DND-41 (cell line): Measurements from ENCODE around the gene OR5B21.

Experiments
- ATAC-seq: fragments of 200-7000 bp; cut with Tn5 transposase; 3 replicates; pipeline ENCODE4 v1.9.1; 2021; ENCODE audit warnings: low read depth; ENCODE audit not compliant: insufficient read depth
- DNase-seq: peaks from one replicate; pipeline ENCODE4 v3.0.0-alpha.2; 2020
- H2AFZ ChIP-seq: 2 replicates; pipeline ENCODE4 v1.6.0; 2012; ENCODE audit warnings: low read depth, low read length
- H3K27ac ChIP-seq: 2 replicates; pipeline ENCODE4 v1.5.1; 2012; ENCODE audit warnings: low read length, inconsistent platforms
- H3K27me3 ChIP-seq: fragments of 200-600 bp; sonication (generic); 2 replicates; pipeline ENCODE4 v1.6.0; 2012; ENCODE audit warnings: low read length, mild to moderate bottlenecking, inconsistent platforms; ENCODE audit not compliant: insufficient read depth, poor library complexity
- H3K36me3 ChIP-seq: 2 replicates; pipeline ENCODE4 v1.5.1; 2012; ENCODE audit warnings: low read length, inconsistent platforms; ENCODE audit not compliant: insufficient read depth
- H3K4me1 ChIP-seq: 2 replicates; pipeline ENCODE4 v1.5.1; 2012; ENCODE audit warnings: mild to moderate bottlenecking, low read length; ENCODE audit not compliant: insufficient read depth
- H3K4me2 ChIP-seq: 2 replicates; pipeline ENCODE4 v1.6.0; 2012; ENCODE audit warnings: mild to moderate bottlenecking, moderate library complexity, low read length, inconsistent platforms; ENCODE audit not compliant: insufficient read depth
- H3K4me3 ChIP-seq, 2 experiments: fragments of 200-600 bp in 1 of 2; shearing (Covaris generic) in 1 of 2; 2 replicates each; pipeline ENCODE4 v1.5.1; 2012 to 2016; ENCODE audit warnings: inconsistent platforms in 2 of 2, low read length in 2 of 2, mild to moderate bottlenecking in 2 of 2, low read depth in 1 of 2, moderate library complexity in 1 of 2
- H3K79me2 ChIP-seq: 2 replicates; pipeline ENCODE4 v1.6.0; 2012; ENCODE audit warnings: low read length, inconsistent platforms; ENCODE audit not compliant: insufficient read depth
- H3K9ac ChIP-seq: 2 replicates; pipeline ENCODE4 v1.6.0; 2012; ENCODE audit warnings: low read depth, mild to moderate bottlenecking, inconsistent platforms, low read length, moderate library complexity
- H3K9me3 ChIP-seq: 2 replicates; pipeline ENCODE4 v1.5.1; 2012; ENCODE audit warnings: low read length, moderate library complexity, mild to moderate bottlenecking, inconsistent platforms; ENCODE audit not compliant: insufficient read depth, severe bottlenecking
- H4K20me1 ChIP-seq: 2 replicates; pipeline ENCODE4 v1.6.0; 2012; ENCODE audit warnings: low read length; ENCODE audit not compliant: insufficient read depth
- EZH2 ChIP-seq: IDR thresholded peaks from 3 replicates; pipeline ENCODE4 v1.6.1; 2012; ENCODE audit warnings: borderline replicate concordance, low read depth, mild to moderate bottlenecking, moderate library complexity, low read length, inconsistent platforms; ENCODE audit not compliant: severe bottlenecking
- TF ChIP-seq, protein P1 (sequence below): IDR thresholded peaks from 2 replicates; pipeline ENCODE4 v1.5.1; 2012; ENCODE audit warnings: borderline replicate concordance, low read length, moderate library complexity, mild to moderate bottlenecking; ENCODE audit not compliant: poor library complexity, severe bottlenecking; ENCODE audit errors: extremely low read depth

The OR5B21 gene

DNA sequence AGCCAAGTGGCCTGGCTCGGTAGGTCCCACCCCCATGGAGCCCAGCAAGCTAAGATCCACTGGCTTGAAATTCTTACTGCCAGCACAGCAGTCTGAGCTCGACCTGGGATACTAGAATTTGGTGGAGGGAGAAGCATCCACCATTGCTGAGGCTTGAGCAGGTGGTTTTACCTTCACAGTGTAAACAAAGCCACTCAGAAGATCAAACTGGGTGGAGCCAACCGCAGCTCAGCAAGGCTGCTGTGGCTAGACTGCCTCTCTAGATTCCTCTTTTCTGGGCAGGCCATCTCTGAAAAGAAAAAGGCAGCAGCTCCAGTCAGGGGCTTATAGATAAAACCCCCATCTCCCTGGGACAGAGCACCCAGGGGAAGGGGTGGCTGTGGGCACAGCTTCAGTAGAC is 22.3 kb upstream of the OR5B21 start:
- Histone ChIP-seq H4K20me1 (no peaks in the 10 kb centered on the region), H3K9ac (no peak overlapping the region), H2AFZ (no peak overlapping the region), H3K27ac (no peak overlapping the region), H3K4me2 (no peak overlapping the region), H3K4me3 (no peak overlapping the region), H3K36me3 (peaks cover 21% of the 10 kb centered on the region), H3K9me3 (no peaks in the 10 kb centered on the region), H3K4me1 (peaks cover 27% of the 10 kb centered on the region), H3K27me3 (no peaks in the 10 kb centered on the region), H3K79me2 (no peaks in the 10 kb centered on the region)
- no peak for TF ChIP-seq EZH2
- TF ChIP-seq, protein P1, sequence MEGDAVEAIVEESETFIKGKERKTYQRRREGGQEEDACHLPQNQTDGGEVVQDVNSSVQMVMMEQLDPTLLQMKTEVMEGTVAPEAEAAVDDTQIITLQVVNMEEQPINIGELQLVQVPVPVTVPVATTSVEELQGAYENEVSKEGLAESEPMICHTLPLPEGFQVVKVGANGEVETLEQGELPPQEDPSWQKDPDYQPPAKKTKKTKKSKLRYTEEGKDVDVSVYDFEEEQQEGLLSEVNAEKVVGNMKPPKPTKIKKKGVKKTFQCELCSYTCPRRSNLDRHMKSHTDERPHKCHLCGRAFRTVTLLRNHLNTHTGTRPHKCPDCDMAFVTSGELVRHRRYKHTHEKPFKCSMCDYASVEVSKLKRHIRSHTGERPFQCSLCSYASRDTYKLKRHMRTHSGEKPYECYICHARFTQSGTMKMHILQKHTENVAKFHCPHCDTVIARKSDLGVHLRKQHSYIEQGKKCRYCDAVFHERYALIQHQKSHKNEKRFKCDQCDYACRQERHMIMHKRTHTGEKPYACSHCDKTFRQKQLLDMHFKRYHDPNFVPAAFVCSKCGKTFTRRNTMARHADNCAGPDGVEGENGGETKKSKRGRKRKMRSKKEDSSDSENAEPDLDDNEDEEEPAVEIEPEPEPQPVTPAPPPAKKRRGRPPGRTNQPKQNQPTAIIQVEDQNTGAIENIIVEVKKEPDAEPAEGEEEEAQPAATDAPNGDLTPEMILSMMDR: no peak
- no peak for DNase-seq
- ATAC-seq: no peak

DNA sequence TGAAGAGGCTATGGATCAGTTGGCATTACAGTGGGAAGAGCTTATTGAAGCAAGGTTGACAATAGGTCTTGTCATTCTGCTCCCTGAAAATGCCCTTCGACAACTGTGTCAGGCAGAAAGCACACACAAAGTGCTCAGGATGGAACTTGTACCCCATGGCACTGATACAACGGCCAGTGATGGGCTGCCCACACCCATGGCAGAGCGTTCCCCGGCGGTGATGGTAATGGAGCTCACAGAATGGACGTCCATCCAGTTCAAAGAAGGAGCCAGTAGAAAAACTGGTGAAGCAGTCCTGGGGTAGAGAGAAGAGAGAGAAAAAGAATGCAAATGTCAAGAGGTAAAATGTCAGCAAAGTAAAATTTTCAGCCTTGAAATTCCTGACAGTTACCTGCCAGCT is 19.5 kb upstream of the OR5B21 start:
- H3K4me2 ChIP-seq: no peak overlapping the region
- no peak overlapping the region for H3K27ac ChIP-seq
- DNase-seq (no peak), ATAC-seq (no peak)
- peaks cover 21% of the 10 kb centered on the region for H3K36me3 ChIP-seq
- no peaks in the 10 kb centered on the region for H3K9me3 ChIP-seq
- H3K27me3 ChIP-seq: no peaks in the 10 kb centered on the region
- H3K79me2 ChIP-seq: no peaks in the 10 kb centered on the region
- H3K9ac ChIP-seq: no peak overlapping the region
- no peaks in the 10 kb centered on the region for H4K20me1 ChIP-seq
- peaks cover 46% of the 10 kb centered on the region for H3K4me1 ChIP-seq
- H3K4me3 ChIP-seq: no peak overlapping the region
- H2AFZ ChIP-seq: no peak overlapping the region
- TF ChIP-seq, protein P1: no peak
- TF ChIP-seq EZH2: no peak

DNA sequence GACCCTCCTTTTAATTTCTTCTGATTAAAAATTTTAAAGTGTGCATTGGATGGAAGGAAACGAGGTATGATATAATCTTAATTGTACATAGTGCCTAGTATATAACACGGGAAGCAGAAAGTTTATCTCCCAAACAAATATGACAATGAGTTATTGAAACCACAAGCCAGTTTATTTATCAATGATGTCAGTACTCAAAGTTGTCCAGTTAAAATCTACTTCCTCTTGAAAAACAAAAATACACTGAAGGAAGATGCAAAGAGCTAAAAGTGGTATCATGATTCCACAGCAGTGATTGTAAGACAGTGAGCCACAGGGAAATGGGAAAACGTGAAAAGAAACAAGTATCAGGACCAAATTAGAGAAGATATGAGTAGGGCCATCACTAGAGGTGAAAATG is 18.8 kb upstream of the OR5B21 start:
- Histone ChIP-seq H4K20me1 (no peaks in the 10 kb centered on the region), H3K9ac (no peak overlapping the region), H3K27me3 (no peaks in the 10 kb centered on the region), H2AFZ (no peak overlapping the region), H3K4me3 (no peak overlapping the region), H3K9me3 (no peaks in the 10 kb centered on the region), H3K27ac (peak overlapping the region; percentile 90), H3K4me2 (no peak overlapping the region), H3K4me1 (peaks cover 46% of the 10 kb centered on the region), H3K36me3 (peaks cover 21% of the 10 kb centered on the region), H3K79me2 (no peaks in the 10 kb centered on the region)
- DNase-seq (no peak), ATAC-seq (no peak)
- no peak for TF ChIP-seq EZH2
- TF ChIP-seq, protein P1: no peak

DNA sequence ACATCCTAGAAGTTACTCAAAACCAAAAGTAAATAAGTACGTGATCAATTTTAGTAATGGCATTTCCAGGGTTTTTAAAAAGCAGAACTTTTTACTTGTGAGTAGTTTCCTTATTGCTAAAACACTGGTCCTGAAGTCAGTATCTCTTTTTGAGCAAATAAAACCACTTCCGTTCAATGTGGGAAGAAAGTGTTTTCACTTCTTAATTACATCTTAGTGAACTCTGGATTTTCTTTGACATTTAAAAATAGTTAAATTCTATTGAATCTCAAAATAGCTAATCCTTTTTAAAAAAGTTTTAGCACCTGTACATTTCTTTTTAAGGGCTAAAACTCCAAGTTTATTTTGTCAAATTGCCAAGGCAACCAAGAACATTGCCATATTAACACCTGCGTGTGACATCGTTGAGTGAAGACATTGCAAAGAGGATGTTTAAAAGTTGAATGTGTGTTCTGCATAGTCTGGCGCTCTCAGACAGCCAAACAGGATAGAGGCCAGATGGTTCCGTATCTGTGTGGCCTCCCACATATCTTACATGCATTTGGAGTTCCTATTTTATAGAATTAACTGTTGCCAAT is 17.2 kb upstream of the OR5B21 start:
- Histone ChIP-seq H3K9ac (peak overlapping the region; percentile 53), H3K27me3 (no peaks in the 10 kb centered on the region), H2AFZ (peak overlapping the region; percentile 52; the same call in 1 of the 2 replicates), H3K27ac (peak overlapping the region; percentile 90), H3K4me2 (peak overlapping the region; percentile 64), H3K36me3 (peaks cover 15% of the 10 kb centered on the region), H4K20me1 (no peaks in the 10 kb centered on the region), H3K9me3 (no peaks in the 10 kb centered on the region), H3K4me3 (peak overlapping the region in 1 of 2 experiments; percentile 47; a peak in 2 of 4 replicates), H3K79me2 (no peaks in the 10 kb centered on the region), H3K4me1 (peaks cover 46% of the 10 kb centered on the region)
- DNase-seq (peak; percentile 71), ATAC-seq (peak; percentile 93)
- TF ChIP-seq EZH2: no peak
